ENCODE data around the gene SYF2.

The SYF2 gene

GRCh38 chr1:25208092-25208491, 24.2 kb downstream of the SYF2 start:
- TF ChIP-seq EZH2phosphoT487 (IDR thresholded peaks at IDR 0.05; ENCODE audit: low read length) (no peak), EZH2 (optimal IDR thresholded peaks at IDR 0.05; ENCODE audit: low read depth, low read length) (no peak), CTCF (IDR thresholded peaks at IDR 0.05; ENCODE audit: low read length) (no peak)
- Histone ChIP-seq H3F3A (ENCODE audit: insufficient read depth, low read length) (no peaks in the 10 kb centered on the region), H3K9me2 (replicated peaks; ENCODE audit: insufficient read depth, low read length) (no peaks in the 10 kb centered on the region), H4K20me1 (ENCODE audit: insufficient read depth, low read length) (no peaks in the 10 kb centered on the region), H3K4me3 (ENCODE audit: low read length) (no peak overlapping the region), H3K27me3 (replicated peaks; ENCODE audit: insufficient read depth, low read length) (no peaks in the 10 kb centered on the region), H3K79me2 (ENCODE audit: low read length) (no peaks in the 10 kb centered on the region), H3K4me2 (ENCODE audit: low read depth, low read length) (no peak overlapping the region), H3K27ac (ENCODE audit: low read length) (no peak overlapping the region), H3K4me1 (ENCODE audit: low read length) (no peaks in the 10 kb centered on the region), H3K9me3 (replicated peaks; ENCODE audit: insufficient read depth, low read length) (no peaks in the 10 kb centered on the region), H3K36me3 (replicated peaks; ENCODE audit: insufficient read depth, low read length) (no peaks in the 10 kb centered on the region), H2AFZ (ENCODE audit: low read length) (no peak overlapping the region), H3K9ac (ENCODE audit: low read length) (no peak overlapping the region)
- DNase-seq = no peak

- TF ChIP-seq CTCF (IDR thresholded peaks at IDR 0.05; ENCODE audit: low read length) (no peak), EZH2 (optimal IDR thresholded peaks at IDR 0.05; ENCODE audit: low read depth, low read length) (no peak)
- no peaks in the 10 kb centered on the region for H3K79me2 ChIP-seq (ENCODE audit: low read length)
- no peaks in the 10 kb centered on the region for H3K4me1 ChIP-seq (ENCODE audit: low read length)
- no peaks in the 10 kb centered on the region for H3K9me3 ChIP-seq (replicated peaks; ENCODE audit: insufficient read depth, low read length)
- no peaks in the 10 kb centered on the region for H4K20me1 ChIP-seq (ENCODE audit: insufficient read depth, low read length)
- H3K9ac ChIP-seq (ENCODE audit: low read length) = no peak overlapping the region
- H3K27me3 ChIP-seq (replicated peaks; ENCODE audit: insufficient read depth, low read length) = no peaks in the 10 kb centered on the region
- no peak overlapping the region for H2AFZ ChIP-seq (ENCODE audit: low read length)
- H3F3A ChIP-seq (ENCODE audit: insufficient read depth, low read length) = no peaks in the 10 kb centered on the region
- H3K4me3 ChIP-seq (ENCODE audit: low read length) = no peak overlapping the region
- H3K4me2 ChIP-seq (ENCODE audit: low read depth, low read length) = no peak overlapping the region
- no peak for DNase-seq
- H3K9me2 ChIP-seq (replicated peaks; ENCODE audit: insufficient read depth, low read length) = no peaks in the 10 kb centered on the region
- no peaks in the 10 kb centered on the region for H3K36me3 ChIP-seq (replicated peaks; ENCODE audit: insufficient read depth, low read length)
- H3K27ac ChIP-seq (ENCODE audit: low read length) = no peak overlapping the region
Measured at GRCh38 chr1:25206201-25206600, 26.1 kb downstream of the SYF2 start.

GRCh38 chr1:25205786-25206185, 26.5 kb downstream of the SYF2 start:
- no peaks in the 10 kb centered on the region for H3K79me2 ChIP-seq (ENCODE audit: low read length)
- H3K27ac ChIP-seq (ENCODE audit: low read length) = no peak overlapping the region
- no peaks in the 10 kb centered on the region for H4K20me1 ChIP-seq (ENCODE audit: insufficient read depth, low read length)
- no peak overlapping the region for H2AFZ ChIP-seq (ENCODE audit: low read length)
- no peak for TF ChIP-seq CTCF (IDR thresholded peaks at IDR 0.05; ENCODE audit: low read length)
- TF ChIP-seq EZH2 (optimal IDR thresholded peaks at IDR 0.05; ENCODE audit: low read depth, low read length) = no peak
- no peaks in the 10 kb centered on the region for H3K9me2 ChIP-seq (replicated peaks; ENCODE audit: insufficient read depth, low read length)
- H3F3A ChIP-seq (ENCODE audit: insufficient read depth, low read length) = no peaks in the 10 kb centered on the region
- no peaks in the 10 kb centered on the region for H3K27me3 ChIP-seq (replicated peaks; ENCODE audit: insufficient read depth, low read length)
- no peaks in the 10 kb centered on the region for H3K4me1 ChIP-seq (ENCODE audit: low read length)
- H3K9me3 ChIP-seq (replicated peaks; ENCODE audit: insufficient read depth, low read length) = no peaks in the 10 kb centered on the region
- no peak overlapping the region for H3K9ac ChIP-seq (ENCODE audit: low read length)
- no peak overlapping the region for H3K4me3 ChIP-seq (ENCODE audit: low read length)
- no peaks in the 10 kb centered on the region for H3K36me3 ChIP-seq (replicated peaks; ENCODE audit: insufficient read depth, low read length)
- DNase-seq = no peak
- no peak overlapping the region for H3K4me2 ChIP-seq (ENCODE audit: low read depth, low read length)
